Measurements from ENCODE around the gene DPP7.

DPP7 gene

DNA sequence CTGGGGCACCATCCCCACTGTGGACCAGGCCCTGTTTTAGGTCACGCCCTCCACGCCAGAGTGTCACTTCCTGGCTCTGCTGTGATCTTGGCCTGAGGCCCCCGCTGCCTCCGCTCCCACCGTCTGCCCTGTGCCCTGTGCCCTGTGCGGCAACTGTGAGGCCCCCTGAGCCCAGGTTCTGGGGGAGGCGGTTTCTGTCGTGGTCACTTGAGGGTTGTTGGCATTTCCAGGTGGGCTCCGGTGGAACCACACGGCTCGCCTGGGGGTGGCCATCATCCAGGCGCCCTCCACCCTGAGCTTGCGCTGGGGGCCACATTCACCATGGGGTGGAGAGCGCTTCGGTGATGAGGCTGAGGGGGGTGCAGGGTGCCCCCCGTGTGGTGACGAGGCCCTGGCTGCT is 6.6 kb downstream of the DPP7 start:
- H3K27ac ChIP-seq = no peak overlapping the region

DNA sequence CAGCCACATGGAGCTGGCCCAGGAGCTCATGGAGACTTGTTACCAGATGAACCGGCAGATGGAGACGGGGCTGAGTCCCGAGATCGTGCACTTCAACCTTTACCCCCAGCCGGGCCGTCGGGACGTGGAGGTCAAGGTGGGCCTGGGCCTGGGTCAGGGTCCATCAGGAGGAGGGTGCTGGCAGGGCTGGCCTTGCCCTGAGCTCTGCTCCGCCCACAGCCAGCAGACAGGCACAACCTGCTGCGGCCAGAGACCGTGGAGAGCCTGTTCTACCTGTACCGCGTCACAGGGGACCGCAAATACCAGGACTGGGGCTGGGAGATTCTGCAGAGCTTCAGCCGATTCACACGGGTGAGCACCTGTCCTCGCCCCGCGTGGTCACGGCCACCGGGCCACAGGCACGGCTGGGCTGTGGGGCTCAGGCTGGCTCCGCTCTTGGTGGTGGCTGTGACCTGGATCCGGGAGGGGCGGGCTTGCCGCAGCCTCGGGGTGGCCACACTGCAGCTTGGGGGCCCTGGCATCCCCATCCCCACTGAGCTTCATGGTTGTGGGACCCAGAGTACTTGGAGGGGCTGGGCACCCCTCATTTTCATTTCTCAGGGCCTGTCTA is 7.1 kb downstream of the DPP7 start:
- Histone ChIP-seq H4K20me1 (peaks cover 29 to 73% (median 52%) of the 10 kb centered on the region in 11 experiments; a peak in 21 of 22 replicates), H3K27ac (no peak overlapping the region), H3K4me1 (peaks cover 0 to 4% (median under 1%) of the 10 kb centered on the region in 10 experiments; a peak in 5 of 20 replicates), H3K36me3 (peaks cover 93 to 100% (median 97%) of the 10 kb centered on the region in 11 experiments), H3K9me3 (replicated peaks in 1 of 11) (peaks cover 8 to 16% (median 15%) of the 10 kb centered on the region in 11 experiments; a peak in 20 of 22 replicates), H3K4me3 (no peak overlapping the region), H3K9ac (no peak overlapping the region), H3K4me2 (no peak overlapping the region), H3K27me3 (no peaks in the 10 kb centered on the region)
- no peak for TF ChIP-seq Cebpa-rat (IDR thresholded peaks at IDR 0.05)

More for the DNA sequence above, 6.6 kb downstream of the DPP7 start:
- Histone ChIP-seq H3K36me3 (peaks cover 93 to 100% (median 97%) of the 10 kb centered on the region in 11 experiments), H3K9me3 (replicated peaks in 1 of 11) (peaks cover 2 to 11% (median 10%) of the 10 kb centered on the region in 11 experiments; a peak in 19 of 22 replicates), H3K4me1 (peaks cover under 1 to 10% (median 6%) of the 10 kb centered on the region in 10 experiments; a peak in 18 of 20 replicates), H3K9ac (no peak overlapping the region), H4K20me1 (peaks cover 35 to 78% (median 57%) of the 10 kb centered on the region in 11 experiments; a peak in 21 of 22 replicates), H3K27me3 (no peaks in the 10 kb centered on the region), H3K4me2 (no peak overlapping the region), H3K4me3 (no peak overlapping the region)
- no peak for TF ChIP-seq Cebpa-rat (IDR thresholded peaks at IDR 0.05)

DNA sequence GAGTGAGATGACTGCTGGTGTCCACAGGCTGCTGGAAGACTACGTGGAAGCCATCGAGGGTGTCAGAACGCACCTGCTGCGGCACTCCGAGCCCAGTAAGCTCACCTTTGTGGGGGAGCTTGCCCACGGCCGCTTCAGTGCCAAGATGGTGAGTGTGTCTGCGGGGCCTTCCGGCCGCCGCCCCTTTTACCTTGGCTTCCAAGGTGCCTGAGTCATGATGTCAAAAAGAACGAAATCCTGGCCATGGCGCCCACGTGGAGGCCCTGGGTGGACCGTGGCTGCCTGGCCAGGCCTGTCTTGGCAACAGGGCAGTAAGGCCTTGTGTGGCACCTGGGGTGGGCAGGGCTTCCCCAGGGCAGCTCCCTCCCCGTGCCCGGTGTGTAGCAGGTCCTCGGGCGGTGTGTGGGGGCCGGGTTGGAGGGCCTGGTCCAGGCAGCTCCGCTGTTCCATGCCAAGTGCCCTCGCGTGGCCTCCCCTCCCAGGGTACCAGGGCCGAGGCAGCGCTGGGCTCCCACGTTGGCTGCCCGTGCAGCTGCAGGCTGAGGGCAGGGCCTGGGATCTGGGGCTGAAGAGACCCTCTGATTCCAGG is 7.8 kb downstream of the DPP7 start:
- Histone ChIP-seq H3K36me3 (peaks cover 93 to 100% (median 97%) of the 10 kb centered on the region in 11 experiments), H3K9me3 (replicated peaks in 1 of 11) (peaks cover 14 to 23% (median 22%) of the 10 kb centered on the region in 11 experiments; a peak in 21 of 22 replicates), H3K4me3 (no peak overlapping the region), H4K20me1 (peaks cover 24 to 66% (median 45%) of the 10 kb centered on the region in 11 experiments; a peak in 21 of 22 replicates), H3K4me1 (no peaks in the 10 kb centered on the region), H3K4me2 (no peak overlapping the region), H3K27ac (no peak overlapping the region), H3K9ac (no peak overlapping the region; a peak in 1 of 22 replicates), H3K27me3 (no peaks in the 10 kb centered on the region)
- no peak for TF ChIP-seq Cebpa-rat (IDR thresholded peaks at IDR 0.05)

DNA sequence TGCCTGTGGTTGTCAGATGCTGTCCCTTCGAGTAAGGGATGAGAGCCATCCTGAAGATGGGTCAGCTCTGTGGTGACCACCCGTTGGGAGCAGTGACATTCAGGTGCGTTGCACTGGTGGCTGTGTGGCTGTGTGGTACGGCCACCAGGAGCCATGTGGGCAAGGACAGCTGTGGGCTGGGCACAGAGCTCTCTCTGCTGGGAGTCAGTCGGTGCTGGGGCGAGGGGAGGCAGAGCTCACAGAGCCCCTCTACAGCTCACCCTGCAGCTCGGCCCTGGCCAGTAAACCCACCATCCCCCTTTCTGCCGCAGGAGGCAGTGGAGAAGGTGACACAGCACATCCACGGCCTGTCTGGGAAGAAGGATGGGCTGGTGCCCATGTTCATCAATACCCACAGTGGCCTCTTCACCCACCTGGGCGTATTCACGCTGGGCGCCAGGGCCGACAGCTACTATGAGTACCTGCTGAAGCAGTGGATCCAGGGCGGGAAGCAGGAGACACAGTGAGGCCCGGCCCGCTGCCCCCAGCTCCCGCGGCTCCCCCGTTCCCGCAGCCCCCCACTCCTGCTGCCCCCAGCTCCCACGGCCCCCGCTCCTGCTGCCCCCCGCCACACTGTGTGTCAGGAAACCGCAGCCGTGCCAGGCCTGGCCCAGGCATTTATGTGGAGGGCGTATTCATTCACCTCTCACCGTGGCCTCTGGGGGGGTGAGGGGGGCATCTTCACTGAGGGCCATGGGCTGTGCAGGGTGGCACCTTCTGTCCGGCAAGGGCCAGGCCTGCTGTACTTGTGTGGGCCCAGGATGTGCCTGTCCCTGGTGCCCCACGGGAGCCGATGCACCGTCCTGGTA is 8.5 kb downstream of the DPP7 start:
- no peak overlapping the region for H3K27ac ChIP-seq
- peaks cover 94 to 100% (median 98%) of the 10 kb centered on the region in 11 experiments for H3K36me3 ChIP-seq

DNA sequence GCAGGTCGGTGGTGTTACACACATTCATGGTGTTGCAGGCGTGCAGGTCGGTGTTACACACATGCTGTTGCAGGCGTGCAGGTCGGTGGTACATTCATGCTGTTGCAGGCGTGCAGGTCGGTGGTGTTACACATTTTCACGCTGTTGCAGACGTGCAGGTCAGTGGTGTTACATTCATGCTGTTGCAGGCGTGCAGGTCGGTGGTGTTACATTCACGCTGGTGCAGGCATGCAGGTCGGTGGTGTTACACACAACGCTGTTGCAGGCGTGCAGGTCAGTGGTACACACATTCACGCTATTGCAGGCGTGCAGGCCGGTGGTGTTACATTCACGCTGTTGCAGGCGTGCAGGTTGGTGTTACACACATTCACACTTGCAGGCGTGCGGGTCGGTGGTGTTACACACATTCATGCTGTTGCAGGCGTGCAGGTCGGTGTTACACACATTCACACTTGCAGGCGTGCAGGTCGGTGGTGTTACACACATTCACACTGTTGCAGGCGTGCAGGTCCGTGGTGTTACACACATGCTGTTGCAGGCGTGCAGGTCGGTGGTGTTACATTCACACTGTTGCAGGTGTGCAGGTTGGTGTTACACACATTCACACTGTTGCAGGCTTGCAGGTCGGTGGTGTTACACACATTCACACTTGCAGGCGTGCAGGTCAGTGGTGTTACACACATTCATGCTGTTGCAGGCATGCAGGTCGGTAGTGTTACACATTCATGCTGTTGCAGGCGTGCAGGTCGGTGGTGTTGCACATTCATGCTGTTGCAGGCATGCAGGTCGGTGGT is 11.1 kb downstream of the DPP7 start:
- Histone ChIP-seq H3K4me2 (no peak overlapping the region), H3K4me1 (no peaks in the 10 kb centered on the region), H3K4me3 (no peak overlapping the region), H3K27ac (no peak overlapping the region), H3K36me3 (peaks cover 94 to 100% (median 97%) of the 10 kb centered on the region in 11 experiments), H3K9me3 (replicated peaks in 1 of 11) (peaks cover 20 to 37% (median 32%) of the 10 kb centered on the region in 11 experiments; a peak in 21 of 22 replicates), H4K20me1 (peaks cover 0 to 41% (median 20%) of the 10 kb centered on the region in 11 experiments; a peak in 17 of 22 replicates), H3K9ac (no peak overlapping the region), H3K27me3 (no peaks in the 10 kb centered on the region)
- TF ChIP-seq Cebpa-rat (IDR thresholded peaks at IDR 0.05) = no peak

More for the DNA sequence above, 8.5 kb downstream of the DPP7 start:
- Histone ChIP-seq H3K4me1 (no peaks in the 10 kb centered on the region), H3K9me3 (replicated peaks in 1 of 11) (peaks cover 20 to 30% (median 29%) of the 10 kb centered on the region in 11 experiments; a peak in 21 of 22 replicates), H3K4me2 (no peak overlapping the region), H3K27me3 (no peaks in the 10 kb centered on the region), H3K9ac (no peak overlapping the region; a peak in 1 of 22 replicates), H3K4me3 (no peak overlapping the region), H4K20me1 (peaks cover 24 to 59% (median 45%) of the 10 kb centered on the region in 11 experiments; a peak in 21 of 22 replicates)
- TF ChIP-seq Cebpa-rat (IDR thresholded peaks at IDR 0.05) = no peak

DNA sequence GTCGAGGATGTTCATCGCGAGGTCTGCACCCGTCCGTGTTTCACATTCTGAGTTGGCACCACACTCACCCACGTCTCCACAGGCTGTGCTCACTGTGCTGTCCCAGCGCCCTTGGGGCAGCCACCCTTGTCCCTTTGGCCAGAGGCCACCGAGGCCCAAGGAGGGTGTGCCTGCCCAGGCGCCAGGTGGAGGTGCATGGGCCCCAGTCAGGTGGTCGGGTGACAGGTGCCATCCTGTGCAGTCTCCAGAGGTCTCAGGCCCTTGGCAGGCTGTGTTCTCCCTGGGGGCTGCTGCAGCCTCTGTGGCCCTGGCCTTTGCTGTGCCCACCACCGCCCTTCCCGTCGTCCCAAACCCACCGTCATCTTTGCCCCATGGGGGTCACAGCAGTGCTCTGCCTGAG is 15.3 kb downstream of the DPP7 start:
- H3K36me3 ChIP-seq = peaks cover 71 to 88% (median 81%) of the 10 kb centered on the region in 11 experiments
- no peak overlapping the region for H3K4me2 ChIP-seq
- no peaks in the 10 kb centered on the region for H3K27me3 ChIP-seq
- no peak overlapping the region for H3K27ac ChIP-seq
- peaks cover 9 to 28% (median 26%) of the 10 kb centered on the region in 10 experiments for H3K4me1 ChIP-seq
- no peak for TF ChIP-seq Cebpa-rat (IDR thresholded peaks at IDR 0.05)
- no peak overlapping the region for H3K4me3 ChIP-seq
- no peak overlapping the region for H3K9ac ChIP-seq
- peaks cover 20 to 37% (median 32%) of the 10 kb centered on the region in 11 experiments; a peak in 21 of 22 replicates for H3K9me3 ChIP-seq (replicated peaks in 1 of 11)
- peaks cover 0 to 36% (median 0%) of the 10 kb centered on the region in 11 experiments; a peak in 9 of 22 replicates for H4K20me1 ChIP-seq

DNA sequence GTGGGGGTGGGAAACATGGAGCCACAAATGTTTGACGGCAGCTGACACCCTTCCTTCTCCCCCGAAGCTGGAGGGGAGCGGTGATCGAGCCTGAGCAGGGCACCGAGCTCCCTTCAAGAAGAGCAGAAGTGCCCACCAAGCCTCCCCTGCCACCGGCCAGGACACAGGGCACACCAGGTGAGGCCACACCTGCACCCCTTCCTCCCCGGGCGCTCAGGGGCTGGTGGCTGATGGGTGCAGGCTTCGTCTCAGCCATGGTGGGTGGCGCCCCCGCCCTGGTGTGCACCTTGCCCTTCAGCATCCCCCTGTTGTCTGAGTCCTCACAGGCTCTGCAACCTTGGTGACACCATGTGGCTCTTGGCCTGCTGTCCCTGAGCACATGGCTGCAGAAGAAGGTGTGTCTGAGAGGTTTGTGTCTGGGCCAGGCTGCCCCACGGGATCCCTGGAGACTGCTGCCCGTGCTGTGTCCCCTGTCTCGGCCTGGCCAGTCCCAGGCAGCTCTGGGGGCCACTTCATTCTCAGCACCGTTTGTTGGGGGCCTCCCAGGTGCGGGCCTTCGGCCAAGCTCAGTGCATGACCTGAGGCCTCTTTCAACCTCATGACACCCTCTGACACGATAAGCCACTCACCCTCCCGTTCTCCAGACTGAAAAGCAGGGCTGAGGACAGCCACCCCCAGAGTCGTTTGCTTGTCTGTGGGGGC is 16.6 kb downstream of the DPP7 start:
- peaks cover 12 to 26% (median 22%) of the 10 kb centered on the region in 11 experiments; a peak in 21 of 22 replicates for H3K9me3 ChIP-seq (replicated peaks in 1 of 11)
- H3K36me3 ChIP-seq = peaks cover 61 to 87% (median 73%) of the 10 kb centered on the region in 11 experiments
- H3K27ac ChIP-seq = no peak overlapping the region
- no peaks in the 10 kb centered on the region for H3K27me3 ChIP-seq
- peak overlapping the region in 1 of 11 experiments; percentile 19; a peak in 1 of 22 replicates for H3K9ac ChIP-seq
- H3K4me3 ChIP-seq = no peak overlapping the region
- TF ChIP-seq Cebpa-rat (IDR thresholded peaks at IDR 0.05) = no peak
- peak overlapping the region in 4 of 11 experiments; percentile 67 to 81 (median 76); a peak in 3 of 22 replicates for H3K4me2 ChIP-seq
- H4K20me1 ChIP-seq = peaks cover 0 to 36% (median 0%) of the 10 kb centered on the region in 11 experiments; a peak in 9 of 22 replicates
- peaks cover 9 to 28% (median 26%) of the 10 kb centered on the region in 10 experiments for H3K4me1 ChIP-seq

Measured in BLaER1 treated with 17β-estradiol and CSF1 and Interleukin-3, amounts not matched to agents 10 nM and 100 nM (cell line).